HG02884 (cell line): ENCODE measurements around the gene TRIP12.
"Not testable (repeated sequence)": the region's sequence is repeated elsewhere in the genome, so short reads cannot be mapped to it uniquely, and the experiment has no call there.

Source experiments
- ATAC-seq: cut with Tn5 transposase; IDR thresholded peaks from one replicate; pipeline ENCODE4 v1.9.1; 2021; ENCODE audit warnings: mild to moderate bottlenecking, moderate library complexity; ENCODE audit not compliant: unreplicated experiment

Gene TRIP12

DNA sequence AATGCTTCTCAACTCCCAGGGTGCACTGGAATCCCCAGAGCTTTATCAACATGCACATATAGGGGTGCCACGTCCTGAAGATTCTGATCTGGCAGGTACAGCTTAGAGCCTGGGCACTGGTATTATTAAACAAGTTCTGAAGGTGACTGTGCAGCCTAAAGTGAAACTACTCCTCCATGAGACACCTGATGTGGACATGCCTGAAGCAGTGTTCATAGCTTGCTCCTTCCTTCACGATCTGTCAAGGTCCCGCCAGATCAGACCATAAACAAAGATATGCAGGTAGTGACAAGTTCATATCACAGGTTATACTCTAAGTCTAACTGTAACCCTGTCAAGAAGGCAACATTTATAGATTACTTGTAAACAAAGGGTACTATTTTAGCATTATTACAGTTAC is 142.2 kb downstream of the TRIP12 start:
- ATAC-seq = no peak

DNA sequence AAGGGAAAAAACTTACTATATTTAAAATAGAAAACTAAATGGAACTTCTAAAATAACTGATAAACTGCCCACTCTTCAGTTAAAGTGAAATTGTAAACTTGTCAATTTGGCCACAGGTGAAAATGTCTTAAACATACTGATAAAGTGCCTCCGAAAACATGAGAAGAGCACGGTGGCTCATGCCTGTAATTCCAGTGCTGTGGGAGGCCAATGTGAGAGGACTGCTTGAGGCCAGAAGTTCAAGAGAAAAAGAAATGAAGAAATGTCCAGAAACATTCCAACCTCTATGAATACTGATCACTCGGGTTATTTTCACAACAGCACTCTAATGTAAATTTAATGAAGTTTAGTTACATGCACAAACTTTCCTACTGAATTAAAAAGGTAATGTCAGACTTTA is 144.1 kb downstream of the TRIP12 start:
- ATAC-seq = no peak

DNA sequence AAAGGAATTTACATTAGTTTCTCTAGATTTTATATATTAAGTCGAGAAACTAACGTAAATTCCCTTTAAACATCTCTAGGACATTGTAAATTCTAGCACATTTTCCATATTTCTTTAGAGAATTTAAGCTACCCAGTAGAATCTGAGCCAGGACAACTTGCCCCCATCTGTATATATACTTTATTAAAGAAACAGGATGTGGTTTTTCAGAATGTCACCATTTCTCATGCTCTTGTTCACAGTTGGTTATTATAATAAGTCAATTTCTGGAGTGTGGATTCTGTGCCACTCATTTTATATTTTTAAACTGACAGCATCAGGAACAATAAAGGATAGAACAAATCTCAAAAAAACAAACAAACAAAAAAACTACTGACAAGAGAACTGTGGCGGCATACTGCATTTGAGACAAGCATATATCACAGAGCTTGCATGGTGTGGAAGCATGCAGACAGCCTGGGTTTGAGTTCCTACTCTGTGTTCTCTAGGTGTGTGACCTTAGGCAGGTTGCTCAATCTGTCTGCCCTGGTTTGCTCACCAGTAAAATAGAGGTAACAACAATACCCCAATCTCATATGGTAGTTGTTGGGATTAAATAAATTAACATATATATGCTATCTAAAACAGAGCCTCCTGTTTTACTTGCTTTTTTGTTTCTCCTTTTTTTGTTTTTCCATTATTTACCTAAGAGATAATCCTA is 146.0 kb downstream of the TRIP12 start:
- ATAC-seq = no peak

DNA sequence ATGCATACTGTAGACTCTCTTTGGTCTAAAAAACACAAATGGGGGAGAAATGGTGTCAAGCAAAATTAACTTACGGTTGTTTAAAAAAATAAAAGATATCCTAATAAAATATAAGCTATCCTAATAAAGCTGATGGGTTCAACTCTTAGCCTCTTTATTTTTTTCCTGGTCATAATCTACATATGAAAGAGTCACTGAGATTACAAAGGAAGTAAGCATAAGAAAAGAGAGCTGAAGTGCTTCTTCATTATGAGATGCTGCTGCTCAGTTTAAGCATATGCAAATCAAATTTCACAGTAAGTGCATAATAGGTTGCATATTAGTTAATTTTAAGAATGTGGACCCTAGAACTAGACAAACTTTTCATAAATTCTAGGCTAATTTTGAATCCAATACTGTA is 147.6 kb downstream of the TRIP12 start:
- ATAC-seq = no peak

DNA sequence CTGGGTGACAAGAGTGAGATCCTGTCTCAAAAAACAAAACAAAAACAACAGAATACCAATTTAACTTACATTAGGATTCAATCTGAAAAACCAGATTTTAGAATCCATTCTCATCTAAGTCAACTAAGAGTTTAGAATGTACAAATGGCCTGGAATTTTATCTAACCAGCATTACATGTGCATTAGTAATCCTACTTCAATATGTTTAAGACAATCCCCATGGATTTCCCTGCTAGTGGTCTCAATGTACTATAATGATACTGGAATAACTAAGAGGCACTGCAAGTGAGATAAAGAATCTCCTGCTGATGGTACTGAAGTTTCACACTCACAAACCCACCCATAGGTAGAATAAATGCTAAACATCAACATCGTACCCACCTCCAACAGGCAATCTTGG is 153.6 kb downstream of the TRIP12 start:
- ATAC-seq = no peak

DNA sequence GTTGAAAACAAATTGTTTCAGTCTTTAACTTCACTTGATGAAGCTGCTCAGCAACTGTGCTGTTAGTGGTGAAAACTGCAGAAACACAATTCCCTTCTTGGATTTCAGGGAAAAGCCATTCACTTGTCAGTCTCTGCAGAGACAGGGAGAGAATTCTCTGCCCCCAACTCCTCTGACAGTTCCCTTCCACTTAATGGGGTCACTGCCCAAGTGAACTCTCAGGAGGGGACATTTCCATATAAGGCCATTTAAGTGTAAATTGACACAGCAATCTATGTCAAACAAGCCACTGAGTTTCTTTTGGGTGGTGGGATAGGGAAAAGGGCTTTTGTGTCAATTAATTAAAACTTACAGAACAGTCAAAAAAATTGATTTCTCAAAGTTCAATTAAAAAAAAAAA is 156.1 kb downstream of the TRIP12 start:
- ATAC-seq = no peak

DNA sequence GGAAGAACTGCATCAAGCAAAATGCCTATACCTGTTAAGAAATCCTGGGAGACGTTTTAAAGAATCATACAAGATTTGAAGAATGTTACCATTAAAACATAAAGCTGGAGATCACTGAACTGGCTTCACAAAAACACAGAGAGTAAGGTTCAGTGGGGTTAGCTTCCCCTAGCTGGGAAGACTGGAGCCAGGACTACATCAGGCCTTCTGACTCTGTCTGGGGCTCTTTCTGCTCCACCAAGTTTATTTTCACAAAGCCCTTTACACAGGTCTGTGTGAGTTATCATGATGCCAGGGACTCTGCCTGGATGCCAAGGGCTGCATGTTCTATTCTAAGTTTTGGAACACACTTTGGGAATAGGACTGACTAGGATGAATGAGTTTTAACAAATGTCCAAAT is 160.1 kb downstream of the TRIP12 start:
- no peak for ATAC-seq

DNA sequence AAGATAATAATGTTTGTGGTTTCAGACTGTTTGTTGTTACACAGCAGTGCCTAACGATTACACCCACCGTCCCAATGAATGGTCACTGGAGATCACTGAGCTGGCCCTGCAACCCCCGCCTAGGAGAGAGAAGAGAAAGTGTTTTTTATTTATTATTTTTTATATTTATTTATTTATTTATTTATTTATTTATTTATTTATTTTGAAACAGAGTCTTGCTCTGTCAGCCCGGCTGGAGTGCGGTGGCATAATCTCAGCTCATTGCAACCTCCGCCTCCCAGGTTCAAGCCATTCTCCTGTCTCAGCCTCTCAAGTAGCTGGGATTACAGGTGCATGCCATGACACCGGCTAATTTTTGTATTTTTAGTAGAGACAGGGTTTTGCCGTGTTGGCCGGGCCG is 164.3 kb downstream of the TRIP12 start:
- not testable (repeated sequence) for ATAC-seq

DNA sequence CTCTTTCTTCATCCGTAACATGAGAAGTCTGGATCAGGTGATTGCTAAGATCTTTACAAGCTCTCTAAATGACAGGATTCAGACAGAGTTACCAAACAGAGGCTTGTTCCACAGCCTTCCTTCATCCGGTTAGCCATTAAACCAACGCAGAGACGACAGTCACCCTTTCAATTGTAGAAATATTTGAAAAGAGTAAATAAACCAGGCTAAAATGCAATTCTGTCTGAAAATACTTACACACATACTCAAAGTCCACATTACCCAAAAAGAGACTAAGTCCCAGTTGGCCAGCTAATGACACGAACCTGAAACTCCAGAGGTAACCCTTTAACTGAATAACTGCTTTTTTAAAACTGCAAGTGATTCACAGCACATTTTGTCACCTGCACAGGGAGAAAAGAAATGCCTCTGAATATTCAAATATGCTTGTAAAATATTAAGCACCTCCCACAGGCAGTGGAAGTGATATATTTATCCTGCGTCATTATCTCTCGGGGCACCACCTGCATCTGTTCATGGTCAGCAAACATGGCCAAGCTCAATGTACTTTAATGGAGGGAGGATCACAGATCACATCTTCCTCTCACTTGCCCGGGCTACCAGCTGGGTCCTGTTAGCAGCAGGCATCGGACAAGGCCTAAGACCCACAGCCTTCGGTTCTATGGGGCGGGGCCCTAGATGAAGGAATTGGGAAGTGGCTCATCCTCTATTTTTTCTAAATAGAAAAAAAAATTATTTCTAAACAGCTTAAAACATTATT is 168.7 kb downstream of the TRIP12 start:
- ATAC-seq = no peak

DNA sequence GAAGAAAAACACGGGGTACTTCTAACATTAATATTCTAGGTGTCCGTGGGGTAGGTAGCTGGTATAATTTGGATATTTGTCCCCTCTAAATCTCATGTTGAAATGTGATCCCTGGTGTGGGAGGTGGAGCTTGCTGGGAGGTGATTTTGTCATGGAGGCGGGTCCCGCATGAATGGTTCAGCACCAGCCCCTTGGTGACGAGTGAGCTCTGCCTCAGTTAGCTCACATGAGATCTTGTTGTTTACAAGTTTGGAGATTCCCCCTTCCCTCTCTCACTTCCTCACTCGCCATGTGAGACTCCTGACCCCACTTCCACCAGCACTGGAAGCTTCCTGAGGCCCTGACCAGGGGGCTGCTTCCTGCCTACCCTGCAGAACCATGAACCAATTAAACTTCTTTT is 172.0 kb downstream of the TRIP12 start:
- ATAC-seq = no peak

DNA sequence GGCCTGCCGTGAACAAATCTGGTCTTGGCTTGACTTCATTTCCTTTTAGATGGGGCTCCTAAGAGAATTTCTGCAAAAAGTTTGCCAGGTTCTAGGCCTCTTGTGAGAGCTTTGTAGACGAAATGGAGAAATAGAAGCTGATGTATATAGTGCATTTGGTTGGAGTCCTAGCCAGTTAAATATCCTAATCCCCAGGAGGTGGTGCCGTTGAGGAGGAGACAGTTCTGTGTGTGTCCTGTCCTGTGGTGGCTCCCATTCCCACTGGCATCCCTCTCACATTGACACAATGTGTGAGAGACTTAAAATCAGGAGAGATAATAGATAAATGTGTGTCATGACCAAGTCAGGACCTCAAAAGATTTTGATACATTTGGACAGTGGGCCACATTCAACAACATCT is 172.9 kb downstream of the TRIP12 start:
- ATAC-seq = no peak

DNA sequence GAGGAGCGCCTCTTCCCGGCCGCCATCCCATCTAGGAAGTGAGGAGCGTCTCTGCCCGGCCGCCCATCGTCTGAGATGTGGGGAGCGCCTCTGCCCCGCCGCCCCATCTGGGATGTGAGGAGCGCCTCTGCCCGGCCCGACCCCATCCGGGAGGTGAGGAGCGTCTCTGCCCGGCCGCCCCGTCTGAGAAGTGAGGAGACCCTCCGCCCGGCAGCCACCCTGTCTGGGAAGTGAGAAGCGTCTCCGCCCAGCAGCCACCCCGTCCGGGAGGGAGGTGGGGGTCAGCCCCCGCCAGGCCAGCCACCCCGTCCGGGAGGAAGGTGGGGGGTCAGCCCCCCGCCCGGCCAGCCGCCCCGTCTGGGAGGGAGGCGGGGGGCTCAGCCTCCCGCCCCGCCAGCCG is 179.1 kb downstream of the TRIP12 start:
- not testable (repeated sequence) for ATAC-seq

DNA sequence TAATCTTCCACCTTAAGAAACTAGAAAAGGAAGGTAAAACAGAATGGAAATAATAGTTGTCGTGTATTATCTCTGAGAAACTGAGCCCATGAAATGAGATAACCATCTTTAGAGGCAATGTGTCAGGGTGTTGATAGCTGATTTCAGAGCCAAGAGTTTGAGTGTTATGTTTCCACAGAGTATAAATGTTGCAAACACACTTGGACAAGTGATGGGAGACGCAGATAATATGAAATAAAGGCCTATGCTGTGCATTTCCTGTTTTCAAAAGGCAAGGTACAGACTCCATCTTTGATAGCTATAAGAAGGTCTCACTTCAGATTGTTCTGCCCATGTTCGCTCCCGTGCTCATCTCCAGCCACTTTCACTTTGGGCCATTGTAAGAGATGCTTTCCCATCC is 181.5 kb downstream of the TRIP12 start:
- no peak for ATAC-seq

DNA sequence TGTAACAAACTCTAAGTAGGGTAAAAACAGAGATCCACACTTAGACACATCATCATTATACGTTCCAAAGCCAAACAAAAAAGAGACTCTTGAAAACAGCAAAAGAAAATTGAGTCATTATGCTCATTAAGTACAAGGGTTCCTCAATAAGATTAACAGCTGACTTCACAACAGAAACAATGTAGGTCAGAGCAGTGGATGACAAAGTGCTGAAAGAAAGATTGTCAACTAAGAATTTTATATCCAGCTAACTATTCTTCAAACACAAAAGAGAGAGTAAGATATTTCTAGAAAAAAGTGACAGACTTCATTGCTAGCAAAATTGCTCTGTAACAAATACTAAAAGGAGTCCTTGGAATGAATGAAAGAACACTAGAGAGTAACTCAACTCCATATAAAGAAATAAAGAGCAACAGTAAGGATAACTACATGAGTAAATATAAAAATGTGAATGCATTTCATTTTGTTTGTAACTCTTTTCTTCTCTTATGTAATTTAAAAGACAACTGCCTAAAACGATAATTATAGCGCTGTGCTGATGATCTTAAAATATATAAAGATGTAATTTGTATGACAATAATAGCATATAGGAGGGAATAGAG is 183.7 kb downstream of the TRIP12 start:
- ATAC-seq = no peak

DNA sequence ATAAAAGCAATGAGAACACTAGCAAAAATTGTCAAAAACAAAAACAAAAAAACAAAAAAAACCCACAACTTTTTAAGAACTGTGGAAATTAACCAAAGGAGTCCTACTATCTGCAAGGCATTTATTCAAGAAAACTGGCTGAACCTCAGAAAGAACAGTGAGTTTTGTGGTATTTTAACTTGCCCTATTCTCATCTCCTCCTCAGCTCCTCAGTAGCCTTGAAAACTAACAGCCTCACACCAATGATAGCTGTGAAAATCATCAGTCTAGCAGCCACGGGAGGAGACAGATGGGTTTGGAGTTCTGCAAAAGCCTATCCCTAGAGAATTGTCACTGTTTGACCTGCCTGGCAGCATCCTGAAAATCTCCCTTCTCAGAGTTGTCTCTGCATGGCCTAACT is 187.4 kb downstream of the TRIP12 start:
- ATAC-seq = no peak

DNA sequence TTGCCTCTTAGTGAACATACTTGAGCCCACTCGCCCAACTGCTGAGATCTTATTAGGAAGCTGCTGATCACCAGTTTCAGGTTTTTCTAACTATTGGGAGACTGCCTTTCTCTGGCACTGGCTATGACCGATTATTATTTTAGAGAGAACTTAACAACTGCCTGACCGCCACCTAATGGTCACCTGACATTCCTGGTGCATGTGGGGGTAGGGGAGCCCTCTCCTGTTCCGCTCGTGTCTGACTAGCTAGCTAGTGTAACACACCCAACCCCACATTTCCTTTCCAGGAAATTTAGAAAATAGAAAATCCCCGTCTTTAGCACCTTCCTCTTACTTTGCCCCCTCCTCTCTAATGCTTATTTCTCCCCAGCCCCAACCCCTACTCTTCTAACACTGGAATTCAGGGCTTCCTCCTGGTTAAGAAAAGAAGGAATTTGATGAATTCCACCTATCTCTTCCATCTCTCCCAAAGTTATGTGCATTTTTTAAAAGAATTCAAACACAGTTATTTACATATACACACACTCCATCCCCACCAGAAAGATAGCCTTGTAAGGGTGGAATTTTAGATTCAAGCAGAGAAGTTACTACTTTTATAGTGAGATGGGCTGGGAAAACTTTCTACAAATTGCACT is 188.1 kb downstream of the TRIP12 start:
- ATAC-seq = no peak

DNA sequence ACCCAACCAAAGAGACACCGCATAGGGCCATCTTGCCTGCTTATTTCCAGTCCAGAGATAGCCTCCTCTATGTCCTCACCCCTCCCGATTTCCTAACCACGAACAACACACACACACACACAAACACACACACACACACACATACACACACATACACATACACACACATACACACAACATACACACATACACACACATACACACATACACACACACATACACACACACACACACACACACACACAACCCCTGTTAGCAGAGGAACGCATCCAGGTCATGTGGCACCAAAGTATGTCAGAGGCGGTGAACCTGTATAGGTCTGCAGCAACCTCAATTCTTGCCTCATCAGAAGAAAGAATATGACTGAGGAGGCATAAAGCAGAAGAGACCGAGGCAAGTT is 188.9 kb downstream of the TRIP12 start:
- no peak for ATAC-seq

DNA sequence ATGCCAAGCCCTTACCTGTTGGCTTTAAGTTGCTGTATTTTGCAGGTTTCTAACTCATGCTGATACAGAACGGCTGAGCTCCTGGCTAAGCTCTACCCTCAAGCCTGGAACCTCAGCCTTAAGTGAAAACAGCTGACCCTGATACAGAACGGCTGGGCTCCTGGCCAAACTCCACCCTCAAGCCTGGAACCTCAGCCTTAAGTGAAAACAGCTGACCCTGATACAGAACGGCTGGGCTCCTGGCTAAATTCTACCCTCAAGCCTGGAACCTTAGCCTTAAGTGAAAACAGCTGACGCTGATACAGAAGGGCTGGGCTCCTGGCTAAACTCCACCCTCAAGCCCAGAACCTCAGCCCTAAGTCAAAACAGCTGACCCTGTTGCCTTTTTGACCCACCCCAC is 189.9 kb downstream of the TRIP12 start:
- no peak for ATAC-seq

DNA sequence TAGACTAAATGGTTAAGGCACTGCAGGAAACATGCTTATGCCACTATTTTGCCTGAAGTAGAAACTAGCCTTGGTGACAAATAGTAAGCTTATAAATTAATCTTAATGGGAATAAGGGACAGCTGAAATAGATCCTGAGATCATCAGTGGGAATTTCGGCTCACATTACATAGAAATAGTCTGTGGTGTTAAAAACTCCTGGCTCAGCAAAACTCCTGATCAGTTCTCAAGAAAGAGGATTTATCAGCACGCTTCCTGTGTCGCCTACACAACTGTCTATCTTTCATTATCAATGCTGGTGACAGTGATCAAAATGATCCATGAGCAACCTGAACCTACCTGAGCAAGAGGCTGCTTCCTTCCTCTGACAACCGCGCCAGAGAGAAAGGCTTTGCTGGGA is 190.4 kb downstream of the TRIP12 start:
- no peak for ATAC-seq

DNA sequence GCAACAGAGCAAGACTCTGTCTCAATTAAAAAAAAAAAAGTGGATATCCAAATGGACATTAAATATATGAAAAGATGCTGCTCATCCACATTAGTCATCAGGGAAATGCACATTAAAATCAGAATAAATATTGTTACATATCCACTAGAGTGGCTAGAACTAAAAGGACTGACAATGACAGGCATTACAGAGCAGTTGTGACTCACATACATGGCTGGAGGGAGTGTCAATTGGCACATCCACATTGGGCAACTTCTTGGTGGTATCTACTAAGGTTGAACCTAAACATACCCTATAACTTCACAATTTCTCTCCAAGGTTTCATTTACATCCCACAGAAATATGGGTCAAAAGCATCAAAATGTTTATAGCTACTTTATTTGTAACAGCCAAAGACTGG is 193.4 kb downstream of the TRIP12 start:
- no peak for ATAC-seq

DNA sequence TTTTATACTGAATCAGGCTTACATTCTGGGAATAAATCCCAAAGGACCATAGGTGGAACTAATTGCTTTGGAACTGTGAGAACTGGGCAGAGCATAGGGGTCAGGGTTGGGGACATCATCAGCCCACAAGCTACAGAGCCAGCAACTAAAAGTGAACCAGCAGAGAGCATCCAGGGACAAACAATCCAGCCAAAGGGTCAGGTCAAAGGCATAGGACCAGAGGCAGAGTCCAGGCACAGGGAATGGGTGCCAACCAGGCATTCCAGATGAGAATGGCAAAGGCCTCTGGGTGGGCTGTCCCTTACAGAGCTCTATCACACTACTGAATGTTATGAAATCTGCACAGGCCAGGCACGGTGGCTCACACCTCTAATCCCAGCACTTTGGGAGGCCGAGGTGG is 195.2 kb downstream of the TRIP12 start:
- ATAC-seq = no peak
